NT2/D1 (cell line): Measurements from ENCODE around the gene GABARAPL1.

Experiments
- DNase-seq: peaks from one replicate; pipeline ENCODE4 v3.0.0-alpha.2; 2011; ENCODE audit warnings: low read depth, low spot score
- H3K27me3 ChIP-seq: 2 replicates; pipeline ENCODE4 v1.6.0; 2011; ENCODE audit warnings: mild to moderate bottlenecking; ENCODE audit not compliant: insufficient read length, insufficient read depth
- H3K36me3 ChIP-seq: 2 replicates; pipeline ENCODE4 v1.6.1; 2011; ENCODE audit warnings: mild to moderate bottlenecking, low read length, mixed read lengths; ENCODE audit not compliant: insufficient read depth, insufficient read length
- H3K4me1 ChIP-seq: 2 replicates; pipeline ENCODE4 v1.5.1; 2011; ENCODE audit not compliant: insufficient read depth, insufficient read length
- H3K4me3 ChIP-seq: 2 replicates; pipeline ENCODE4 v1.5.1; 2011; ENCODE audit warnings: low read depth; ENCODE audit not compliant: insufficient read length
- H3K9ac ChIP-seq: 2 replicates; pipeline ENCODE4 v1.6.0; 2011; ENCODE audit warnings: low read depth; ENCODE audit not compliant: insufficient read length
- H3K9me3 ChIP-seq: 2 replicates; pipeline ENCODE4 v1.5.1; 2011; ENCODE audit warnings: mild to moderate bottlenecking, low read length; ENCODE audit not compliant: insufficient read depth
- SUZ12 ChIP-seq: IDR thresholded peaks from 2 replicates; pipeline ENCODE4 v1.6.1; 2011; ENCODE audit not compliant: insufficient read length, insufficient read depth; ENCODE audit errors: extremely low read depth
- YY1 ChIP-seq: IDR thresholded peaks from 2 replicates; pipeline ENCODE4 v1.6.1; 2011; ENCODE audit not compliant: insufficient read length, insufficient read depth
- ZNF274 ChIP-seq: IDR thresholded peaks from 2 replicates; pipeline ENCODE4 v1.6.1; 2011; ENCODE audit warnings: mild to moderate bottlenecking, low read depth, low read length

GABARAPL1 gene

GRCh38 chr12:10236720-10237119 is 24.0 kb downstream of the GABARAPL1 start:
- H3K9me3 ChIP-seq, result peaks cover 54% of the 10 kb centered on the region
- DNase-seq, result no peak
- H3K27me3 ChIP-seq, result no peaks in the 10 kb centered on the region
- no peaks in the 10 kb centered on the region for H3K4me1 ChIP-seq
- TF ChIP-seq SUZ12 (no peak), YY1 (no peak), ZNF274 (no peak)
- H3K9ac ChIP-seq, result no peak overlapping the region
- no peak overlapping the region for H3K4me3 ChIP-seq
- no peaks in the 10 kb centered on the region for H3K36me3 ChIP-seq

- no peak for DNase-seq
- no peaks in the 10 kb centered on the region for H3K36me3 ChIP-seq
- no peaks in the 10 kb centered on the region for H3K27me3 ChIP-seq
- no peak overlapping the region for H3K9ac ChIP-seq
- no peak for TF ChIP-seq ZNF274
- TF ChIP-seq SUZ12, result no peak
- TF ChIP-seq YY1, result no peak
- H3K4me3 ChIP-seq, result no peak overlapping the region
- H3K4me1 ChIP-seq, result no peaks in the 10 kb centered on the region
- H3K9me3 ChIP-seq, result peaks cover 41% of the 10 kb centered on the region
Measured at GRCh38 chr12:10238526-10238925, 25.8 kb downstream of the GABARAPL1 start.

- H3K9me3 ChIP-seq, result peaks cover 13% of the 10 kb centered on the region; the same call in 1 of the 2 replicates
- H3K27me3 ChIP-seq, result no peaks in the 10 kb centered on the region
- DNase-seq, result no peak
- H3K9ac ChIP-seq, result no peak overlapping the region
- TF ChIP-seq SUZ12 (no peak), YY1 (no peak), ZNF274 (no peak)
- H3K4me3 ChIP-seq, result no peak overlapping the region
- H3K36me3 ChIP-seq, result no peaks in the 10 kb centered on the region
- H3K4me1 ChIP-seq, result no peaks in the 10 kb centered on the region
Measured at GRCh38 chr12:10241290-10241689, 28.6 kb downstream of the GABARAPL1 start.

- DNase-seq, result no peak
- Histone ChIP-seq H3K4me3 (no peak overlapping the region), H3K9ac (no peak overlapping the region), H3K9me3 (peaks cover 10% of the 10 kb centered on the region; the same call in 1 of the 2 replicates), H3K4me1 (no peaks in the 10 kb centered on the region), H3K27me3 (no peaks in the 10 kb centered on the region), H3K36me3 (no peaks in the 10 kb centered on the region)
- no peak for TF ChIP-seq SUZ12
- no peak for TF ChIP-seq ZNF274
- no peak for TF ChIP-seq YY1
Measured at GRCh38 chr12:10241727-10242126, 29.1 kb downstream of the GABARAPL1 start.

- H3K4me1 ChIP-seq, result no peaks in the 10 kb centered on the region
- no peak for DNase-seq
- H3K9ac ChIP-seq, result no peak overlapping the region
- H3K9me3 ChIP-seq, result peaks cover 2% of the 10 kb centered on the region; the same call in 1 of the 2 replicates
- no peaks in the 10 kb centered on the region for H3K36me3 ChIP-seq
- no peak overlapping the region for H3K4me3 ChIP-seq
- no peaks in the 10 kb centered on the region for H3K27me3 ChIP-seq
- TF ChIP-seq YY1, result no peak
- no peak for TF ChIP-seq SUZ12
- TF ChIP-seq ZNF274, result no peak
Measured at GRCh38 chr12:10242539-10242938, 29.9 kb downstream of the GABARAPL1 start.

- Histone ChIP-seq H3K9ac (no peak overlapping the region), H3K36me3 (no peaks in the 10 kb centered on the region), H3K27me3 (no peaks in the 10 kb centered on the region), H3K9me3 (no peaks in the 10 kb centered on the region), H3K4me3 (no peak overlapping the region), H3K4me1 (no peaks in the 10 kb centered on the region)
- no peak for TF ChIP-seq SUZ12
- TF ChIP-seq YY1, result no peak
- no peak for TF ChIP-seq ZNF274
- DNase-seq, result no peak
Measured at GRCh38 chr12:10243818-10244520, 31.3 kb downstream of the GABARAPL1 start.

GRCh38 chr12:10247436-10248058 is 34.9 kb downstream of the GABARAPL1 start:
- no peak for TF ChIP-seq YY1
- no peak for TF ChIP-seq SUZ12
- no peak for TF ChIP-seq ZNF274
- Histone ChIP-seq H3K36me3 (no peaks in the 10 kb centered on the region), H3K9me3 (no peaks in the 10 kb centered on the region), H3K4me1 (no peaks in the 10 kb centered on the region), H3K27me3 (no peaks in the 10 kb centered on the region), H3K4me3 (no peak overlapping the region), H3K9ac (no peak overlapping the region)
- no peak for DNase-seq
